Measurements from ENCODE around the gene MLPH.

- TF ChIP-seq CTCF (IDR thresholded peaks at IDR 0.05; ENCODE audit: low read depth, low read length, poor library complexity, severe bottlenecking), result no peak
- TF ChIP-seq EZH2phosphoT487 (IDR thresholded peaks at IDR 0.05; ENCODE audit: borderline replicate concordance, low read length), result no peak
These were observed 14.8 kb upstream of the MLPH start for GRCh38 chr2:237472187-237472712.
